Epithelial cell of prostate (primary cell): ENCODE measurements around the gene ARMC3.
"Not testable (repeated sequence)": the region's sequence is repeated elsewhere in the genome, so short reads cannot be mapped to it uniquely, and the experiment has no call there.

Experiments
- DNase-seq: peaks from one replicate; pipeline ENCODE4 v3.0.0-alpha.2; 2011; ENCODE audit warnings: low read depth, low spot score
- H3K27ac ChIP-seq: fragments of 450-650 bp; 2 replicates; pipeline ENCODE4 v1.5.1; 2017; ENCODE audit warnings: mild to moderate bottlenecking

ARMC3 gene

GRCh38 chr10:23067939-23068775, 140.3 kb downstream of the ARMC3 start:
- no peak for DNase-seq
- no peak overlapping the region for H3K27ac ChIP-seq

- H3K27ac ChIP-seq = no peak overlapping the region
- no peak for DNase-seq
Measured at GRCh38 chr10:23069019-23069815, 141.4 kb downstream of the ARMC3 start.

GRCh38 chr10:23070092-23070912, 142.4 kb downstream of the ARMC3 start:
- H3K27ac ChIP-seq, DNase-seq: not testable (repeated sequence)

- no peak overlapping the region for H3K27ac ChIP-seq
- DNase-seq = no peak
Measured at GRCh38 chr10:23070913-23071218, 143.0 kb downstream of the ARMC3 start.

GRCh38 chr10:23072593-23072992, 144.7 kb downstream of the ARMC3 start:
- H3K27ac ChIP-seq, DNase-seq: not testable (repeated sequence)

- no peak overlapping the region for H3K27ac ChIP-seq
- no peak for DNase-seq
Measured at GRCh38 chr10:23073527-23073926, 145.7 kb downstream of the ARMC3 start.

GRCh38 chr10:23075672-23076071, 147.8 kb downstream of the ARMC3 start:
- DNase-seq = no peak
- H3K27ac ChIP-seq = no peak overlapping the region

GRCh38 chr10:23078114-23078513, 150.3 kb downstream of the ARMC3 start:
- H3K27ac ChIP-seq = no peak overlapping the region
- DNase-seq = no peak

- no peak overlapping the region for H3K27ac ChIP-seq
- DNase-seq = no peak
Measured at GRCh38 chr10:23079700-23080099, 151.8 kb downstream of the ARMC3 start.

- H3K27ac ChIP-seq = no peak overlapping the region
- no peak for DNase-seq
Measured at GRCh38 chr10:23080262-23080661, 152.4 kb downstream of the ARMC3 start.

GRCh38 chr10:23081221-23081750, 153.4 kb downstream of the ARMC3 start:
- DNase-seq = no peak
- no peak overlapping the region for H3K27ac ChIP-seq

- no peak for DNase-seq
- no peak overlapping the region for H3K27ac ChIP-seq
Measured at GRCh38 chr10:23081891-23082290, 154.0 kb downstream of the ARMC3 start.
